Ascending aorta (tissue), 2 donors: ENCODE measurements around the gene PTPRN2. TPM values are rescaled to one million over a fixed set of nuclear protein-coding genes. Genes with fewer than 3 reads are reported as not detected.

Source experiments
- DNase-seq, 2 donors: peaks; one replicate each; pipeline ENCODE4 v3.0.0-alpha.2; 2019; ENCODE audit warnings: low spot score in 2 of 2
- H3K27ac ChIP-seq, 2 donors: fragments of 200-600 bp; sonication (generic); one replicate each; pipeline ENCODE4 v1.5.1; 2016 to 2017; ENCODE audit warnings: mild to moderate bottlenecking in 1 of 2
- H3K27me3 ChIP-seq: fragments of 200-600 bp; sonication (generic); one replicate; pipeline ENCODE4 v1.5.1; 2017
- H3K36me3 ChIP-seq, 2 donors: fragments of 200-600 bp; sonication (generic); one replicate each; pipeline ENCODE4 v1.5.1; 2016
- H3K4me1 ChIP-seq, 2 donors: fragments of 200-600 bp; sonication (generic); one replicate each; pipeline ENCODE4 v1.5.1; 2016 to 2017; ENCODE audit warnings: mild to moderate bottlenecking in 1 of 2
- H3K4me3 ChIP-seq, 2 donors: fragments of 200-600 bp; sonication (generic); one replicate each; pipeline ENCODE4 v1.5.1; 2016 to 2017; ENCODE audit warnings: mild to moderate bottlenecking in 1 of 2
- H3K9me3 ChIP-seq, 2 donors: fragments of 200-600 bp; sonication (generic); one replicate each; pipeline ENCODE4 v1.5.1; 2016
- CTCF ChIP-seq, 3 experiments: fragments of 200-600 bp in 2 of 3; fragments of 450-650 bp in 1 of 3; sonication (generic) in 2 of 3; IDR thresholded peaks; one replicate each; pipeline ENCODE4 v1.5.1; 2016 to 2019; ENCODE audit warnings: antibody characterized with exemption in 3 of 3, mild to moderate bottlenecking in 1 of 3, moderate library complexity in 1 of 3
- intact Hi-C: fragments of 100-400 bp; cut with DNase I; formaldehyde crosslinking; loops from one replicate; pipeline ENCODE4 v1.15.1; 2023
- total RNA-seq: library from RNA; depleted of rRNA; stranded (reverse); fragments of >200 nt; gene quantifications from one replicate; pipeline ENCODE4 v1.1.0, GENCODE V29; 2016

Gene PTPRN2
- total RNA-seq, 1 donor from 2014 or later = 7.3 TPM

- H3K36me3 ChIP-seq = no peaks in the 10 kb centered on the region
- no peak for TF ChIP-seq CTCF (IDR thresholded peaks at IDR 0.05)
- no peaks in the 10 kb centered on the region for H3K4me1 ChIP-seq
- DNase-seq = no peak
- no peak overlapping the region for H3K27ac ChIP-seq
- intact Hi-C loops = no loop called here
- H3K4me3 ChIP-seq = no peak overlapping the region
- H3K9me3 ChIP-seq = no peaks in the 10 kb centered on the region
- no peaks in the 10 kb centered on the region for H3K27me3 ChIP-seq
Observed at GRCh38 chr7:157575777-157576176, 1011.8 kb downstream of the PTPRN2 start.

GRCh38 chr7:157574914-157575586 is 1012.6 kb downstream of the PTPRN2 start:
- Histone ChIP-seq H3K36me3 (no peaks in the 10 kb centered on the region), H3K4me1 (no peaks in the 10 kb centered on the region), H3K27ac (no peak overlapping the region), H3K4me3 (no peak overlapping the region), H3K27me3 (no peaks in the 10 kb centered on the region), H3K9me3 (no peaks in the 10 kb centered on the region)
- intact Hi-C loops = no loop called here
- TF ChIP-seq CTCF (IDR thresholded peaks at IDR 0.05) = no peak
- DNase-seq = no peak

- no peak for TF ChIP-seq CTCF (IDR thresholded peaks at IDR 0.05)
- Histone ChIP-seq H3K27me3 (no peaks in the 10 kb centered on the region), H3K9me3 (no peaks in the 10 kb centered on the region), H3K36me3 (no peaks in the 10 kb centered on the region), H3K27ac (no peak overlapping the region), H3K4me3 (no peak overlapping the region), H3K4me1 (no peaks in the 10 kb centered on the region)
- no peak for DNase-seq
- intact Hi-C loops = no loop called here
Observed at GRCh38 chr7:157574120-157574825, 1013.4 kb downstream of the PTPRN2 start.

- Histone ChIP-seq H3K27ac (no peak overlapping the region), H3K4me1 (no peaks in the 10 kb centered on the region), H3K4me3 (no peak overlapping the region), H3K27me3 (no peaks in the 10 kb centered on the region), H3K9me3 (no peaks in the 10 kb centered on the region), H3K36me3 (no peaks in the 10 kb centered on the region)
- intact Hi-C loops = no loop called here
- no peak for TF ChIP-seq CTCF (IDR thresholded peaks at IDR 0.05)
- DNase-seq = no peak
Observed at GRCh38 chr7:157573244-157573643, 1014.4 kb downstream of the PTPRN2 start.

- intact Hi-C loops = no loop called here
- Histone ChIP-seq H3K36me3 (no peaks in the 10 kb centered on the region), H3K9me3 (no peaks in the 10 kb centered on the region), H3K27ac (no peak overlapping the region), H3K27me3 (no peaks in the 10 kb centered on the region), H3K4me1 (no peaks in the 10 kb centered on the region), H3K4me3 (no peak overlapping the region)
- no peak for TF ChIP-seq CTCF (IDR thresholded peaks at IDR 0.05)
- no peak for DNase-seq
Observed at GRCh38 chr7:157572622-157573021, 1015.0 kb downstream of the PTPRN2 start.
